ENCODE measurements around the gene LMO3.

DNA sequence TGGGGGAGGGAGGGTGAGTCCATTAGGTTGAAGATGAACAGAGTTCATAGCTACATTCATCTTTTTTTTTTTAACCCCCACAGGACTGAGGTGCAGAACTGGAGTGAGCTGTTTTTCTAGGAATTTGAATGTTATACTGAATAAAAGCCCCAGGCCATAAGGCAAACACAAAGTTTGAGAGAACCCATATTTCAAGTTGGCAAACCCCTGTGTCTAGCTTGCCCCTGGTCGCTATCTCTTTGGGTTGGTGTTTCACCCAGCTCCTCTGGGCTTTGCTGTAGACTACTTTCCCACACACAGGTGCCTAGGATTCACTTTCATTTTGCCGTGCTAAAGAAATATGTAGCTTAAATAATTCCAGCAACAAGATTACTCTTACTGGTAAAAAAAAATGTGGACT lies 5.2 kb upstream of the LMO3 start:
- no peak for TF ChIP-seq ZFP3 (CRISPR knock-in tag; IDR thresholded peaks at IDR 0.05)
- no peak for TF ChIP-seq ARNTL (CRISPR knock-in tag; IDR thresholded peaks at IDR 0.05; ENCODE audit: borderline replicate concordance, low read depth)
- TF ChIP-seq, protein P1, sequence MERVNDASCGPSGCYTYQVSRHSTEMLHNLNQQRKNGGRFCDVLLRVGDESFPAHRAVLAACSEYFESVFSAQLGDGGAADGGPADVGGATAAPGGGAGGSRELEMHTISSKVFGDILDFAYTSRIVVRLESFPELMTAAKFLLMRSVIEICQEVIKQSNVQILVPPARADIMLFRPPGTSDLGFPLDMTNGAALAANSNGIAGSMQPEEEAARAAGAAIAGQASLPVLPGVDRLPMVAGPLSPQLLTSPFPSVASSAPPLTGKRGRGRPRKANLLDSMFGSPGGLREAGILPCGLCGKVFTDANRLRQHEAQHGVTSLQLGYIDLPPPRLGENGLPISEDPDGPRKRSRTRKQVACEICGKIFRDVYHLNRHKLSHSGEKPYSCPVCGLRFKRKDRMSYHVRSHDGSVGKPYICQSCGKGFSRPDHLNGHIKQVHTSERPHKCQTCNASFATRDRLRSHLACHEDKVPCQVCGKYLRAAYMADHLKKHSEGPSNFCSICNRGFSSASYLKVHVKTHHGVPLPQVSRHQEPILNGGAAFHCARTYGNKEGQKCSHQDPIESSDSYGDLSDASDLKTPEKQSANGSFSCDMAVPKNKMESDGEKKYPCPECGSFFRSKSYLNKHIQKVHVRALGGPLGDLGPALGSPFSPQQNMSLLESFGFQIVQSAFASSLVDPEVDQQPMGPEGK (CRISPR knock-in tag; IDR thresholded peaks at IDR 0.05; ENCODE audit: borderline replicate concordance) = no peak
- no peak for TF ChIP-seq GLIS3 (CRISPR knock-in tag; IDR thresholded peaks at IDR 0.05)
- no peak for TF ChIP-seq RARB (CRISPR knock-in tag; IDR thresholded peaks at IDR 0.05)
- TF ChIP-seq, protein P2, sequence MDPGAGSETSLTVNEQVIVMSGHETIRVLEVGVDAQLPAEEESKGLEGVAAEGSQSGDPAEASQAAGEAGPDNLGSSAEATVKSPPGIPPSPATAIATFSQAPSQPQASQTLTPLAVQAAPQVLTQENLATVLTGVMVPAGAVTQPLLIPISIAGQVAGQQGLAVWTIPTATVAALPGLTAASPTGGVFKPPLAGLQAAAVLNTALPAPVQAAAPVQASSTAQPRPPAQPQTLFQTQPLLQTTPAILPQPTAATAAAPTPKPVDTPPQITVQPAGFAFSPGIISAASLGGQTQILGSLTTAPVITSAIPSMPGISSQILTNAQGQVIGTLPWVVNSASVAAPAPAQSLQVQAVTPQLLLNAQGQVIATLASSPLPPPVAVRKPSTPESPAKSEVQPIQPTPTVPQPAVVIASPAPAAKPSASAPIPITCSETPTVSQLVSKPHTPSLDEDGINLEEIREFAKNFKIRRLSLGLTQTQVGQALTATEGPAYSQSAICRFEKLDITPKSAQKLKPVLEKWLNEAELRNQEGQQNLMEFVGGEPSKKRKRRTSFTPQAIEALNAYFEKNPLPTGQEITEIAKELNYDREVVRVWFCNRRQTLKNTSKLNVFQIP (CRISPR knock-in tag; IDR thresholded peaks at IDR 0.05; ENCODE audit: borderline replicate concordance, low read depth) = no peak
- TF ChIP-seq ZNF70 (CRISPR knock-in tag; IDR thresholded peaks at IDR 0.05) = no peak
- TF ChIP-seq, protein P3, sequence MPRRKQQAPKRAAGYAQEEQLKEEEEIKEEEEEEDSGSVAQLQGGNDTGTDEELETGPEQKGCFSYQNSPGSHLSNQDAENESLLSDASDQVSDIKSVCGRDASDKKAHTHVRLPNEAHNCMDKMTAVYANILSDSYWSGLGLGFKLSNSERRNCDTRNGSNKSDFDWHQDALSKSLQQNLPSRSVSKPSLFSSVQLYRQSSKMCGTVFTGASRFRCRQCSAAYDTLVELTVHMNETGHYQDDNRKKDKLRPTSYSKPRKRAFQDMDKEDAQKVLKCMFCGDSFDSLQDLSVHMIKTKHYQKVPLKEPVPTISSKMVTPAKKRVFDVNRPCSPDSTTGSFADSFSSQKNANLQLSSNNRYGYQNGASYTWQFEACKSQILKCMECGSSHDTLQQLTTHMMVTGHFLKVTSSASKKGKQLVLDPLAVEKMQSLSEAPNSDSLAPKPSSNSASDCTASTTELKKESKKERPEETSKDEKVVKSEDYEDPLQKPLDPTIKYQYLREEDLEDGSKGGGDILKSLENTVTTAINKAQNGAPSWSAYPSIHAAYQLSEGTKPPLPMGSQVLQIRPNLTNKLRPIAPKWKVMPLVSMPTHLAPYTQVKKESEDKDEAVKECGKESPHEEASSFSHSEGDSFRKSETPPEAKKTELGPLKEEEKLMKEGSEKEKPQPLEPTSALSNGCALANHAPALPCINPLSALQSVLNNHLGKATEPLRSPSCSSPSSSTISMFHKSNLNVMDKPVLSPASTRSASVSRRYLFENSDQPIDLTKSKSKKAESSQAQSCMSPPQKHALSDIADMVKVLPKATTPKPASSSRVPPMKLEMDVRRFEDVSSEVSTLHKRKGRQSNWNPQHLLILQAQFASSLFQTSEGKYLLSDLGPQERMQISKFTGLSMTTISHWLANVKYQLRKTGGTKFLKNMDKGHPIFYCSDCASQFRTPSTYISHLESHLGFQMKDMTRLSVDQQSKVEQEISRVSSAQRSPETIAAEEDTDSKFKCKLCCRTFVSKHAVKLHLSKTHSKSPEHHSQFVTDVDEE (CRISPR knock-in tag; IDR thresholded peaks at IDR 0.05) = no peak
- TF ChIP-seq ISL1 (CRISPR knock-in tag; IDR thresholded peaks at IDR 0.05) = no peak
- no peak for TF ChIP-seq CSDC2 (CRISPR knock-in tag; IDR thresholded peaks at IDR 0.05)
- no peak for TF ChIP-seq PPARA (CRISPR knock-in tag; IDR thresholded peaks at IDR 0.05; ENCODE audit: borderline replicate concordance)
- TF ChIP-seq, protein P4, sequence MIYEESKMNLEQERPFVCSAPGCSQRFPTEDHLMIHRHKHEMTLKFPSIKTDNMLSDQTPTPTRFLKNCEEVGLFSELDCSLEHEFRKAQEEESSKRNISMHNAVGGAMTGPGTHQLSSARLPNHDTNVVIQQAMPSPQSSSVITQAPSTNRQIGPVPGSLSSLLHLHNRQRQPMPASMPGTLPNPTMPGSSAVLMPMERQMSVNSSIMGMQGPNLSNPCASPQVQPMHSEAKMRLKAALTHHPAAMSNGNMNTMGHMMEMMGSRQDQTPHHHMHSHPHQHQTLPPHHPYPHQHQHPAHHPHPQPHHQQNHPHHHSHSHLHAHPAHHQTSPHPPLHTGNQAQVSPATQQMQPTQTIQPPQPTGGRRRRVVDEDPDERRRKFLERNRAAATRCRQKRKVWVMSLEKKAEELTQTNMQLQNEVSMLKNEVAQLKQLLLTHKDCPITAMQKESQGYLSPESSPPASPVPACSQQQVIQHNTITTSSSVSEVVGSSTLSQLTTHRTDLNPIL (CRISPR knock-in tag; IDR thresholded peaks at IDR 0.05; ENCODE audit: low read depth) = no peak
- no peak for TF ChIP-seq ZC3H10 (CRISPR knock-in tag; IDR thresholded peaks at IDR 0.05)
- no peak for TF ChIP-seq ZNF8 (CRISPR knock-in tag; IDR thresholded peaks at IDR 0.05)

Measured in SK-N-SH treated with all-trans-retinoic acid at 6 μM for 48 hours (cell line).